Large intestine (tissue), 3 donors: Measurements from ENCODE around the gene KTI12. TPM values are rescaled to one million over a fixed set of nuclear protein-coding genes. Genes with fewer than 3 reads are reported as not detected.

Experiments used
- DNase-seq, 2 donors: peaks; one replicate each; pipeline versions ENCODE4 v3.0.0 to v3.0.0-alpha.2; 2013
- H3K27ac ChIP-seq: one replicate; pipeline ENCODE4 v1.5.1; 2013; ENCODE audit warnings: low read length
- H3K27me3 ChIP-seq: 2 replicates; pipeline ENCODE4 v1.6.1; 2013; ENCODE audit warnings: low read length; ENCODE audit not compliant: control insufficient read depth, insufficient read depth
- H3K36me3 ChIP-seq: 2 replicates; pipeline ENCODE4 v1.6.1; 2013; ENCODE audit warnings: low read length; ENCODE audit not compliant: control insufficient read depth, insufficient read depth
- H3K4me1 ChIP-seq: one replicate; pipeline ENCODE4 v1.6.1; 2013; ENCODE audit warnings: low read length; ENCODE audit not compliant: control insufficient read depth, insufficient read depth
- H3K4me3 ChIP-seq: one replicate; pipeline ENCODE4 v1.5.1; 2013; ENCODE audit warnings: low read length
- H3K9me3 ChIP-seq: one replicate; pipeline ENCODE4 v1.6.1; 2013; ENCODE audit warnings: mild to moderate bottlenecking, low read depth, low read length, moderate library complexity; ENCODE audit not compliant: control insufficient read depth
- WGBS: methylation state at CpG from one replicate; pipeline ENCODE4 v1.1.5; 2013; ENCODE audit warnings: low lambda C conversion rate; ENCODE audit not compliant: insufficient coverage; 5-methylcytosine and 5-hydroxymethylcytosine counted together
- polyA plus RNA-seq: library from polyadenylated mRNA; unstranded; fragments of 120-200 nt; gene quantifications from one replicate; pipeline ENCODE4 v1.2.1, GENCODE V29; 2013

KTI12 gene
- polyA plus RNA-seq, 1 donor: 7.4 TPM

DNA sequence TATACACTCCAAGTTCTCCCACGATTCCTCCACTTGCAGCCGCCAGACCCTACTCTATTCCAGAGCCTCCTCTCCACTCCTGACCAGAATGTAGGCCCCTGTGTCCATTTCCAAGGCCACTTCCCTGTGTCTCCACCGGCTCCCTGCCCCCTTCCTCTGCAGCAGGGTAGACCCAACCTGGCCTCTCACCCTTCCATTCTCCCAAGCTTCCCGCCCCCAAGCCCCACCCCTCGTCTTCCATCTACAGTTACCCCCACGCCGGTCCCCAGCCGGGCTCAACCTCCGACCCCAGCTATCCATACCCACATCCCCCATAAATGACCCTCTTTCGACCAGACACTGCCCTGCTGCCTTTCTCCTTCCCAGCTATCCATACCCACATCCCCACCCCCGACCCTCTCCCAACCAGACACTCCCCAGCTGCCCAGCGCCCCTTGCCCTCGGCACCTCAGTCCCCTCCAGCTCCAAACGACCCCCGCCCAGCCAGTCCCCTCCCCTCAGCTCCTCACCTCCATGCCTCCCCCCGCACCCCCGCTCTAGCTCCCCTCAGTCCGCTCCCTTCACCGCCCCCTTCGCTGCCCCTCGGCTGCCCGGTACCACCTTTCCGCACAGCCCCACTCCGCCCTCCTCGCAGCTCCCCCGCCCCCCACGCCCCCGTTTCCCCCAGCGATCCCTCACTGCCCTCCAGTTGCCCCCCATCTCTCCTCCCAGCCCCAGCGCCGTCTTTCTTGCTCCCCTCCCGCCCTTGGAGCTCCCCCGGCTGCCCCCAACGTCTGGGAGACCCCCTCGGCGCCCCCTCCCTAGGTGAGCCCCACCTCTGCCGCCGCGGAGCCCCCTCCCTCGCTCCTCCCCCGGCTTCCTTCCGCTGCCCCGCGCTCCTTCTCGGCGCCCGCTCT, 43.8 kb downstream of the KTI12 start:
- Histone ChIP-seq H3K4me3 (no peak overlapping the region), H3K9me3 (no peaks in the 10 kb centered on the region), H3K27ac (no peak overlapping the region), H3K36me3 (no peaks in the 10 kb centered on the region), H3K4me1 (no peaks in the 10 kb centered on the region), H3K27me3 (peaks cover 35% of the 10 kb centered on the region)
- no peak for DNase-seq
- 0% methylated on average over 1 of the region's 47 CpGs for WGBS

GRCh38 chr1:51988254-51988653, 45.4 kb downstream of the KTI12 start:
- Histone ChIP-seq H3K4me1 (no peaks in the 10 kb centered on the region), H3K4me3 (no peak overlapping the region), H3K27me3 (peaks cover 33% of the 10 kb centered on the region)

GRCh38 chr1:51986718-51987117, 46.9 kb downstream of the KTI12 start:
- H3K27ac ChIP-seq: no peak overlapping the region
- H3K27me3 ChIP-seq: peaks cover 21% of the 10 kb centered on the region
- WGBS: no CpG with 5 or more reads among the region's 4 CpGs

More at GRCh38 chr1:51988254-51988653, 45.4 kb downstream of the KTI12 start:
- Histone ChIP-seq H3K36me3 (no peaks in the 10 kb centered on the region), H3K9me3 (no peaks in the 10 kb centered on the region), H3K27ac (no peak overlapping the region)
- no peak for DNase-seq

DNA sequence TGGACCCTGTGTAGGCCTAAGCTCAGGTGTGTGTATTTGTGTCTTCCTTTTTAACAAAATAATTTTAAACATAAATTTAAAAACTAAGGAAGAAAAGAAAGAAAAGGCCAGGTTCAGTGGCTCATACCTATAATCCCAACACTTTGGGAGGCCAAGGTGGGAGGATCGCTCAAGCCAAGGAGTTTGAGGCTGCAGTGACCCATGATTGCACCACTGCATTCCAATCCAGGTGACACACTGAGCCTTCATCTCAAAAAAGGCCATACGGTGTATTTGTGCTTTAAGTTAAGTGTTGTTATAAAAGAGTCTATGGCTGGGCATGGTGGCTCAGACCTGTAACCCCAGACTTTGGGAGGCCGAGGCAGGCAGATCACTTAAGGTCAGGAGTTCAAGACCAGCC, 51.4 kb downstream of the KTI12 start:
- no peaks in the 10 kb centered on the region for H3K27me3 ChIP-seq
- H3K27ac ChIP-seq: no peak overlapping the region
- no peaks in the 10 kb centered on the region for H3K36me3 ChIP-seq
- H3K4me3 ChIP-seq: no peak overlapping the region
- H3K9me3 ChIP-seq: no peaks in the 10 kb centered on the region
- no peak for DNase-seq
- H3K4me1 ChIP-seq: no peaks in the 10 kb centered on the region
- WGBS: no CpG with 5 or more reads among the region's 3 CpGs

More at GRCh38 chr1:51986718-51987117, 46.9 kb downstream of the KTI12 start:
- DNase-seq: no peak
- Histone ChIP-seq H3K9me3 (no peaks in the 10 kb centered on the region), H3K4me1 (no peaks in the 10 kb centered on the region), H3K36me3 (no peaks in the 10 kb centered on the region), H3K4me3 (no peak overlapping the region)

Other genes with a start within 250 kb of the KTI12 start
- 97.3 TPM for gene NRDC, start 155.1 kb downstream of the KTI12 start, polyA plus RNA-seq
- 4.1 TPM for gene RAB3B, start 43.1 kb downstream of the KTI12 start, polyA plus RNA-seq
- gene TXNDC12, start 21.4 kb upstream of the KTI12 start, polyA plus RNA-seq: 39.9 TPM
- gene BTF3L4, start 22.5 kb upstream of the KTI12 start, polyA plus RNA-seq: 39.6 TPM
- gene ZFYVE9, start 108.3 kb upstream of the KTI12 start, polyA plus RNA-seq: 14.5 TPM